HepG2 (cell line): ENCODE results near the gene MCAM. TPM values are rescaled to one million over a fixed set of nuclear protein-coding genes. Genes with fewer than 3 reads are reported as not detected.
A peak's percentile ranks its signal among the peaks of the same experiment; 100 is the strongest.

Experiments
- BRD4 ChIP-seq: sonication (generic); formaldehyde crosslinking; IDR thresholded peaks from 2 replicates; pipeline ENCODE4 v1.4.0; 2020; ENCODE audit warnings: missing genetic modification reagents
- GPN1 ChIP-seq: sonication (generic); formaldehyde crosslinking; IDR thresholded peaks from 2 replicates; pipeline ENCODE4 v1.5.1; 2020; ENCODE audit warnings: missing genetic modification reagents, borderline replicate concordance
- IRF2 ChIP-seq: IDR thresholded peaks from 2 replicates; pipeline ENCODE4 v1.6.1; 2018; ENCODE audit warnings: missing genetic modification reagents, missing compliant biosample characterization
- KAT8 ChIP-seq: IDR thresholded peaks from 2 replicates; pipeline ENCODE4 v1.6.1; 2016; ENCODE audit warnings: missing genetic modification reagents, missing compliant biosample characterization
- KDM2A ChIP-seq: sonication (generic); formaldehyde crosslinking; IDR thresholded peaks from 2 replicates; pipeline ENCODE4 v1.4.0; 2020; ENCODE audit warnings: low read depth, missing genetic modification reagents, borderline replicate concordance
- KDM5B ChIP-seq: sonication (generic); formaldehyde crosslinking; IDR thresholded peaks from 2 replicates; pipeline ENCODE4 v1.4.0; 2020; ENCODE audit warnings: missing genetic modification reagents, mild to moderate bottlenecking, borderline replicate concordance
- MEIS1 ChIP-seq: sonication (generic); formaldehyde crosslinking; IDR thresholded peaks from 2 replicates; pipeline ENCODE4 v1.9.0; 2021; ENCODE audit warnings: mild to moderate bottlenecking, missing genetic modification reagents, moderate library complexity, borderline replicate concordance
- NFYC ChIP-seq: IDR thresholded peaks from 2 replicates; pipeline ENCODE4 v1.6.1; 2016; ENCODE audit warnings: missing genetic modification reagents, missing compliant biosample characterization
- NONO ChIP-seq, 2 experiments: fragments of 450-650 bp in 1 of 2; sonication (generic) in 1 of 2; formaldehyde crosslinking in 1 of 2; IDR thresholded peaks in 1 of 2; conservative IDR thresholded peaks in 1 of 2; 2 replicates each; pipeline versions ENCODE4 v1.6.1 to v1.8.0; 2017 to 2022; ENCODE audit warnings: mild to moderate bottlenecking in 1 of 2, missing genetic modification reagents in 1 of 2, moderate library complexity in 1 of 2
- PITX1 ChIP-seq: sonication (generic); formaldehyde crosslinking; IDR thresholded peaks from 2 replicates; pipeline ENCODE4 v1.5.1; 2020; ENCODE audit warnings: mild to moderate bottlenecking, missing genetic modification reagents
- SIN3B ChIP-seq: fragments of 150-350 bp; IDR thresholded peaks from 2 replicates; pipeline ENCODE4 v1.6.1; 2014; ENCODE audit warnings: low read length
- SOX6 ChIP-seq, 2 experiments: fragments of 450-650 bp in 1 of 2; sonication (generic) in 1 of 2; formaldehyde crosslinking in 1 of 2; IDR thresholded peaks; 2 replicates each; pipeline versions ENCODE4 v1.4.0 to v1.6.1; 2017 to 2020; ENCODE audit warnings: antibody characterized with exemption in 1 of 2, mild to moderate bottlenecking in 1 of 2, missing genetic modification reagents in 1 of 2
- SP1 ChIP-seq, 2 experiments: fragments of 450-650 bp in 1 of 2; sonication (generic) in 1 of 2; formaldehyde crosslinking in 1 of 2; IDR thresholded peaks; 2 replicates each; pipeline versions ENCODE4 v1.4.0 to v1.6.1; 2016 to 2020; ENCODE audit warnings: missing genetic modification reagents in 1 of 2
- TSC22D2 ChIP-seq: sonication (generic); formaldehyde crosslinking; IDR thresholded peaks from 2 replicates; pipeline ENCODE4 v1.5.1; 2020; ENCODE audit warnings: missing genetic modification reagents, mild to moderate bottlenecking, borderline replicate concordance
- ZNF331 ChIP-seq: sonication (generic); formaldehyde crosslinking; IDR thresholded peaks from 2 replicates; pipeline ENCODE4 v1.4.0; 2020; ENCODE audit warnings: missing genetic modification reagents
- ZNF574 ChIP-seq: sonication (generic); formaldehyde crosslinking; IDR thresholded peaks from 2 replicates; pipeline ENCODE4 v1.4.0; 2020; ENCODE audit warnings: missing genetic modification reagents
- ZNF740 ChIP-seq: sonication (generic); formaldehyde crosslinking; IDR thresholded peaks from 2 replicates; pipeline ENCODE4 v1.4.0; 2020; ENCODE audit warnings: missing genetic modification reagents
- ZNF883 ChIP-seq: sonication (generic); formaldehyde crosslinking; IDR thresholded peaks from 2 replicates; pipeline ENCODE4 v1.5.1; 2020; ENCODE audit warnings: mild to moderate bottlenecking, missing genetic modification reagents; ENCODE audit errors: not compliant biosample characterization
- polyA plus RNA-seq, 8 experiments: library from polyadenylated mRNA; depleted of rRNA in 3 of 8; stranded (reverse) in 7 of 8; unstranded in 1 of 8; fragments of >200 nt; fragmentation: Illumina TruSeq in 4 of 8; extraction: Trizol in 4 of 8; gene quantifications; 2 replicates each; pipeline versions ENCODE4 v1.2.1 to v1.2.3, GENCODE V29; 2011 to 2016; ENCODE audit warnings: low read depth in 4 of 8, missing spikeins in 1 of 8, mixed read lengths in 1 of 8; ENCODE audit not compliant: insufficient read depth in 1 of 8
- total RNA-seq, 5 experiments: library from RNA; depleted of rRNA; stranded (reverse); fragments of >200 nt; fragmentation: Illumina TruSeq; extraction: Trizol; gene quantifications; 2 replicates each; pipeline ENCODE4 v1.2.3, GENCODE V29; 2016; ENCODE audit warnings: low read depth in 1 of 5
- TF ChIP-seq, protein P1 (sequence below): sonication (generic); formaldehyde crosslinking; IDR thresholded peaks from 2 replicates; pipeline ENCODE4 v1.5.0; 2020; ENCODE audit warnings: missing genetic modification reagents
- TF ChIP-seq, protein P2 (sequence below): sonication (generic); formaldehyde crosslinking; IDR thresholded peaks from 2 replicates; pipeline ENCODE4 v1.4.0; 2020; ENCODE audit warnings: missing genetic modification reagents, borderline replicate concordance

The MCAM gene
- total and polyA plus RNA-seq, 2 of the 13 experiments (the other 11 are each of a cell fraction or from before 2014, with no cell fraction given): 12.1 to 15.2 TPM

DNA sequence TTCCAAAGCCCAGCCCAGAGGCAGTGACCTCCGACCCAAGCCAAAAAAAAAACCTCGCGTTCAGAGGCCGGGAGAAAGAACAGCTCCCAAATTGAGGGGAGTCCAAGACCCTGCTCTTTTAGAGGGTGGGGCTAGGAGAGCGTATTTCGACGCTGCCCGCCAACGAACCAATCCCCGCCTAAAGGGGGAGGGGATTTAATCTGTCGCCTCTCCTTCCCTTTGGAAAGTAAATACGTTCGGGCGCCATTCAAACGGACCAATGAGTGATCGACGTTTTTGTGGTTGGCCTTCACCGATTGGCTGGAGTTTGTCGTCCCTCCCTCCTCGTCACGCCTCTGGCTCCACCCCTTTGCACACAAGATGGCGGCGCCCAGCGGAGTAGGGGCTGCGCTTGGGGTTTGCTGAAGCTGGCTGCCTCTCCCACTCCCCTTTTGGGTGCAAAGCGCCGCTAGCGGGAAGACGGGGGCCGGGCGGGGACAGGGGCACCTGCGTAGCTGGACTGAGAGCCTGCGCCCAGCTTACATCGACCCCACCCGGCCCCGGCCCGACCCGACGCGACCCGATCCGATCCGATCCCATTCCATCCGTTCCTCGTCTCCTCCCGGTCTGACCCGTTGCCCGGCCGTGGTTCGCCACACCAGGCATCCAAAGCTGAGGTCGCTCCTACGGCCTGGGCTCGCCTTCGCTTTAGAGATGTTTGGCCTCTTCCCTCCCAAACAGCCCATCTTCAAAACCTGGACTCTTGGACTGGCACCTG lies 17.4 kb upstream of the MCAM start, which contains the start of gene RNF26 (continued):
- TF ChIP-seq, protein P1, sequence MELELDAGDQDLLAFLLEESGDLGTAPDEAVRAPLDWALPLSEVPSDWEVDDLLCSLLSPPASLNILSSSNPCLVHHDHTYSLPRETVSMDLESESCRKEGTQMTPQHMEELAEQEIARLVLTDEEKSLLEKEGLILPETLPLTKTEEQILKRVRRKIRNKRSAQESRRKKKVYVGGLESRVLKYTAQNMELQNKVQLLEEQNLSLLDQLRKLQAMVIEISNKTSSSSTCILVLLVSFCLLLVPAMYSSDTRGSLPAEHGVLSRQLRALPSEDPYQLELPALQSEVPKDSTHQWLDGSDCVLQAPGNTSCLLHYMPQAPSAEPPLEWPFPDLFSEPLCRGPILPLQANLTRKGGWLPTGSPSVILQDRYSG: peak; percentile 31; the same call in 1 of the 2 replicates
- TF ChIP-seq BRD4: peak; percentile 56; the same call in 1 of the 2 replicates
- TF ChIP-seq GPN1 (CRISPR knock-in tag): no peak
- TF ChIP-seq KDM5B (CRISPR knock-in tag): peak; percentile 65; the same call in 1 of the 2 replicates
- TF ChIP-seq ZNF883 (CRISPR knock-in tag): peak; percentile 70
- TF ChIP-seq PITX1 (CRISPR knock-in tag): peak; percentile 14; the same call in 1 of the 2 replicates
- peak; percentile 83 for TF ChIP-seq KDM2A (CRISPR knock-in tag)
- TF ChIP-seq SIN3B: peak; percentile 93
- peak; percentile 33 for TF ChIP-seq ZNF331 (CRISPR knock-in tag)
- no peak for TF ChIP-seq SOX6 (IDR thresholded peaks at IDR 0.05)
- 0 out of 2 replicates have a peak, but pooled peaks have one; percentile 11 for TF ChIP-seq SOX6 (CRISPR knock-in tag; IDR thresholded peaks at IDR 0.05)
- TF ChIP-seq KAT8 (CRISPR knock-in tag): peak; percentile 86
- no peak for TF ChIP-seq IRF2 (CRISPR knock-in tag)
- TF ChIP-seq, protein P2, sequence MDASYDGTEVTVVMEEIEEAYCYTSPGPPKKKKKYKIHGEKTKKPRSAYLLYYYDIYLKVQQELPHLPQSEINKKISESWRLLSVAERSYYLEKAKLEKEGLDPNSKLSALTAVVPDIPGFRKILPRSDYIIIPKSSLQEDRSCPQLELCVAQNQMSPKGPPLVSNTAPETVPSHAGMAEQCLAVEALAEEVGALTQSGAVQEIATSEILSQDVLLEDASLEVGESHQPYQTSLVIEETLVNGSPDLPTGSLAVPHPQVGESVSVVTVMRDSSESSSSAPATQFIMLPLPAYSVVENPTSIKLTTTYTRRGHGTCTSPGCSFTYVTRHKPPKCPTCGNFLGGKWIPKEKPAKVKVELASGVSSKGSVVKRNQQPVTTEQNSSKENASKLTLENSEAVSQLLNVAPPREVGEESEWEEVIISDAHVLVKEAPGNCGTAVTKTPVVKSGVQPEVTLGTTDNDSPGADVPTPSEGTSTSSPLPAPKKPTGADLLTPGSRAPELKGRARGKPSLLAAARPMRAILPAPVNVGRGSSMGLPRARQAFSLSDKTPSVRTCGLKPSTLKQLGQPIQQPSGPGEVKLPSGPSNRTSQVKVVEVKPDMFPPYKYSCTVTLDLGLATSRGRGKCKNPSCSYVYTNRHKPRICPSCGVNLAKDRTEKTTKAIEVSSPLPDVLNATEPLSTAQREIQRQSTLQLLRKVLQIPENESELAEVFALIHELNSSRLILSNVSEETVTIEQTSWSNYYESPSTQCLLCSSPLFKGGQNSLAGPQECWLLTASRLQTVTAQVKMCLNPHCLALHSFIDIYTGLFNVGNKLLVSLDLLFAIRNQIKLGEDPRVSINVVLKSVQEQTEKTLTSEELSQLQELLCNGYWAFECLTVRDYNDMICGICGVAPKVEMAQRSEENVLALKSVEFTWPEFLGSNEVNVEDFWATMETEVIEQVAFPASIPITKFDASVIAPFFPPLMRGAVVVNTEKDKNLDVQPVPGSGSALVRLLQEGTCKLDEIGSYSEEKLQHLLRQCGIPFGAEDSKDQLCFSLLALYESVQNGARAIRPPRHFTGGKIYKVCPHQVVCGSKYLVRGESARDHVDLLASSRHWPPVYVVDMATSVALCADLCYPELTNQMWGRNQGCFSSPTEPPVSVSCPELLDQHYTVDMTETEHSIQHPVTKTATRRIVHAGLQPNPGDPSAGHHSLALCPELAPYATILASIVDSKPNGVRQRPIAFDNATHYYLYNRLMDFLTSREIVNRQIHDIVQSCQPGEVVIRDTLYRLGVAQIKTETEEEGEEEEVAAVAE (CRISPR knock-in tag): 0 out of 2 replicates have a peak, but pooled peaks have one; percentile 22
- TF ChIP-seq TSC22D2 (CRISPR knock-in tag): no peak
- peak; percentile 95 for TF ChIP-seq NFYC
- TF ChIP-seq MEIS1 (CRISPR knock-in tag): no peak
- peak; percentile 59 for TF ChIP-seq ZNF574 (CRISPR knock-in tag)
- TF ChIP-seq NONO (IDR thresholded peaks at IDR 0.05): no peak
- no peak for TF ChIP-seq NONO (CRISPR knock-in tag; conservative IDR thresholded peaks at IDR 0.05)
- TF ChIP-seq ZNF740 (CRISPR knock-in tag): no peak
- TF ChIP-seq SP1 (IDR thresholded peaks at IDR 0.05): no peak
- peak; percentile 90; the same call in 1 of the 2 replicates for TF ChIP-seq SP1 (CRISPR knock-in tag; IDR thresholded peaks at IDR 0.05)
